T-cell (primary cell): ENCODE measurements around the gene OR12D1. TPM values are rescaled to one million over a fixed set of nuclear protein-coding genes. Genes with fewer than 3 reads are reported as not detected.
"Not testable (repeated sequence)": the region's sequence is repeated elsewhere in the genome, so short reads cannot be mapped to it uniquely, and the experiment has no call there.

Source experiments
- ATAC-seq, 4 experiments: fragments of 200-7000 bp in 3 of 4; fragments of 150-1000 bp in 1 of 4; cut with Tn5 transposase; replicated peaks in 1 of 4; 1 replicate in 3 of 4; 2 replicates in 1 of 4; pipeline ENCODE4 v1.10.0; 2021; ENCODE audit warnings: moderate library complexity in 3 of 4, mild to moderate bottlenecking in 2 of 4, moderate number of reproducible peaks in 1 of 4
- CTCF ChIA-PET, 2 donors: fragments of 300-600 bp; sonication (Branson Sonifier 250); formaldehyde crosslinking; loops; one replicate each; lab custom pipeline; 2022; ENCODE audit warnings: antibody characterized with exemption in 2 of 2; lab: Charles Lee
- POLR2A ChIA-PET, 2 donors: fragments of 300-600 bp; sonication (Branson Sonifier 250); formaldehyde crosslinking; loops; one replicate each; lab custom pipeline; 2022; ENCODE audit warnings: antibody characterized with exemption in 2 of 2; lab: Charles Lee
- DNase-seq, 35 experiments: peaks; one replicate each; pipeline versions ENCODE4 v3.0.0 to v3.0.0-alpha.2; 2013 to 2023
- H3K27ac ChIP-seq: one replicate; pipeline ENCODE4 v1.5.1; 2013; ENCODE audit warnings: low read length
- H3K27me3 ChIP-seq, 2 experiments: replicated peaks in 1 of 2; 1 replicate in 1 of 2; 2 replicates in 1 of 2; pipeline versions ENCODE4 v1.6.1 to v1.7.0; 2013; ENCODE audit warnings: low read length in 1 of 2, mixed read lengths in 1 of 2; ENCODE audit not compliant: control insufficient read depth in 2 of 2, insufficient read depth in 2 of 2; ENCODE audit errors: extremely low read depth in 1 of 2
- H3K36me3 ChIP-seq, 2 donors: 1 replicate in 1 of 2; 2 replicates in 1 of 2; pipeline versions ENCODE4 v1.6.1 to v1.7.0; 2013; ENCODE audit warnings: low read length in 1 of 2; ENCODE audit not compliant: control insufficient read depth in 2 of 2, insufficient read depth in 1 of 2; ENCODE audit errors: extremely low read depth in 1 of 2
- H3K4me1 ChIP-seq, 2 experiments: 1 replicate in 1 of 2; 2 replicates in 1 of 2; pipeline versions ENCODE4 v1.6.1 to v1.7.0; 2013; ENCODE audit warnings: low read length in 2 of 2, mixed read lengths in 1 of 2; ENCODE audit not compliant: insufficient read depth in 2 of 2, control insufficient read depth in 1 of 2; ENCODE audit errors: extremely low read depth in 1 of 2
- H3K4me3 ChIP-seq, 2 donors: 1 replicate in 1 of 2; 2 replicates in 1 of 2; pipeline versions ENCODE4 v1.5.1 to v1.7.0; 2013; ENCODE audit warnings: mild to moderate bottlenecking in 2 of 2, low read length in 1 of 2, moderate library complexity in 1 of 2; ENCODE audit not compliant: control insufficient read depth in 1 of 2; ENCODE audit errors: extremely low read depth in 1 of 2
- H3K9me3 ChIP-seq: 2 replicates; pipeline ENCODE4 v1.7.0; 2013
- H3K27ac Mint-ChIP-seq, 2 donors: one replicate each; pipeline ENCODE4 v1.8.0; 2020 to 2021; ENCODE audit warnings: mild to moderate bottlenecking in 2 of 2, mixed read lengths in 2 of 2
- H3K27me3 Mint-ChIP-seq, 2 donors: one replicate each; pipeline ENCODE4 v1.8.0; 2021 to 2022; ENCODE audit warnings: mixed read lengths in 2 of 2
- H3K36me3 Mint-ChIP-seq: one replicate; pipeline ENCODE4 v1.8.0; 2021; ENCODE audit warnings: mixed read lengths
- H3K4me1 Mint-ChIP-seq, 3 donors: one replicate each; pipeline ENCODE4 v1.8.0; 2020 to 2022; ENCODE audit warnings: mixed read lengths in 3 of 3, mild to moderate bottlenecking in 1 of 3
- H3K4me3 Mint-ChIP-seq, 3 donors: one replicate each; pipeline ENCODE4 v1.8.0; 2020 to 2022; ENCODE audit warnings: mild to moderate bottlenecking in 3 of 3, mixed read lengths in 3 of 3, moderate library complexity in 3 of 3
- H3K9me3 Mint-ChIP-seq, 3 donors: one replicate each; pipeline ENCODE4 v1.8.0; 2020 to 2022; ENCODE audit warnings: mixed read lengths in 3 of 3
- WGBS: methylation state at CpG from one replicate; pipeline ENCODE4 v1.1.5; 2013; ENCODE audit warnings: missing lambda C conversion rate; ENCODE audit not compliant: insufficient coverage; 5-methylcytosine and 5-hydroxymethylcytosine counted together
- total RNA-seq, 35 experiments: library from RNA in 6 of 35; stranded (reverse) in 6 of 35; fragments of 120-200 nt in 1 of 35; gene quantifications; one replicate each; pipeline versions ENCODE4 v1.2.1 to v1.2.4 and lab custom pipeline; 2013 to 2026

The OR12D1 gene
- total RNA-seq, 5 donors from 2014 or later (not counting 1 experiment from before 2014, with no cell fraction given): not detected

DNA sequence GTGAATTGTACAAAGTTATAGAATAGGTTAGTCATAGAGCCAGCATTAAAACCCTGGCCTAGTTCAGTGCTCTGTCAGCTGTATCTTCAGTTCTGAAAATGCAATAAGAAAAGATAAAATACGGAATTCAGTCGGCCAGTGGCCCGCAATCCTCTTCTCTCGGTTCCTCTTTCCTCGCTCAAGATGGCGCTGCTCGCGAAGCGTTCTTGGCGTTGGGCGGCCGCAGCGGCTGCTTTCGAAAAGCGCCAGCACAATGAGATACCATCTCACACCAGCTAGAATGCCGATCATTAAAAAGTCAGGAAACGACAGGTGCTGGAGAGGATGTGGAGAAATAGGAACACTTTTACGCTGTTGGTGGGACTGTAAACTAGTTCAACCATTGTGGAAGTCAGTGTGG, 22.0 kb downstream of the OR12D1 start:
- H3K4me1 Mint-ChIP-seq, CTCF ChIA-PET, H3K4me3 Mint-ChIP-seq, H3K36me3 Mint-ChIP-seq, H3K36me3 ChIP-seq, ATAC-seq, H3K9me3 ChIP-seq, H3K27ac ChIP-seq, POLR2A ChIA-PET, DNase-seq, H3K27ac Mint-ChIP-seq, H3K4me3 ChIP-seq, H3K4me1 ChIP-seq: not testable (repeated sequence)
- 86% methylated on average over 5 of the region's 18 CpGs for whole genome bisulfite sequencing
- Mint-ChIP-seq H3K9me3 (peaks cover 0 to 15% (median 0%) of the 10 kb centered on the region in 3 donors), H3K27me3 (peaks cover 48 to 61% of the 10 kb centered on the region in 2 donors)
- H3K27me3 ChIP-seq: peaks cover 2 to 11% of the 10 kb centered on the region in 2 experiments

DNA sequence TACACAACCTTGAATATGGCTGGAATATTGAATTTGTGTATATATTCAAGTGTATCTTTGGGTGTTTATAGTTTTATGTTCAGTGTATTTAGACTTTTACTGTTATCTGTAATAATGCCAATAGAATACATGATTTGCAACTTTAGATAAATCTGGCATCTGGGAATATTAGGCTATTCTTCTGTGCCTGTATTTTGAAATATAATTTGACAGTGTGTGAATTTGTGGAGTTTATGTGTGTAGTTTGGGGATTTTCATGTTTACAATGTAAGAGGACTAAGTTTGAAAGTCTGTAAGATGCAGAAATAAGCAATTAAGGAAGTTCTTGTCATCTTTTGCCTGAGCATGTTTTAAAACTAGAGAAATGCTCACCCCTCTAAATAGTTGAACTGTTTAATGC, 24.3 kb downstream of the OR12D1 start, which contains the start of gene OR10C1:
Gene OR10C1 (plus strand): TSS at position 301 of the 400 bp plus-strand sequence. CDS start 710 bp downstream, outside the sequence.
- H3K27me3 ChIP-seq: peaks cover 0 to 11% of the 10 kb centered on the region in 2 experiments
- peaks cover under 1 to 11% (median under 1%) of the 10 kb centered on the region in 3 donors for H3K9me3 Mint-ChIP-seq
- H3K36me3 Mint-ChIP-seq: no peaks in the 10 kb centered on the region
- no peak within 1 kb of the TSS for H3K27ac ChIP-seq
- ATAC-seq (no peak), DNase-seq (no peak)
- no peak within 1 kb of the TSS for H3K27ac Mint-ChIP-seq
- no peaks in the 10 kb centered on the region for H3K36me3 ChIP-seq
- no peaks in the 10 kb centered on the region for H3K4me1 Mint-ChIP-seq
- H3K27me3 Mint-ChIP-seq: peaks cover 47 to 57% of the 10 kb centered on the region in 2 donors
- no peak within 1 kb of the TSS for H3K4me3 Mint-ChIP-seq
- POLR2A ChIA-PET: no interaction called here
- H3K4me3 ChIP-seq: no peak within 1 kb of the TSS
- no peaks in the 10 kb centered on the region for H3K9me3 ChIP-seq
- CTCF ChIA-PET: interaction anchor here in 1 of 2 donors (0.6 kb wide), 1 partner anchor 158 kb away, joined by 3 read pairs; no protein-coding TSS in a partner anchor
- H3K4me1 ChIP-seq: no peaks in the 10 kb centered on the region

DNA sequence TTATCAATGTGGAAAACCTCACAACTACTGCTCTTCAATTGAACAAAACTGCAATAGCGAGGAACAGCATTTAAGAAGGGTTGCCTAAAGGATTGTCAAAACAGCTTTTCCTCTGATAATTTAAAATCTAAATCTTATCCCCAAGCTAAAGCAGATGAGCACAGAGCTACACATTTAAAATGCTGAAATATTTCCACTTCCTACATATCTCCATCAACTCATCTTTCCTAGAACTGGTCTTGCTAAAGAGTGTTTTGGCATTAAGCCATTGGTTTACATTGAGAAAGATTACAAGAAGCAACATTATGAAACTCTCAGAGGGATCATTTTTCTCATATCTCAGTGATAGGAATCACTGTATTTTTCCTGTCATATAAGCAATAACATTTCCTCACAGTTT, 28.0 kb downstream of the OR12D1 start:
- H3K27me3 ChIP-seq: peaks cover 0 to 25% of the 10 kb centered on the region in 2 experiments
- 83% methylated on average over 1 of the region's 1 CpG for WGBS
- peaks cover 4 to 9% (median 6%) of the 10 kb centered on the region in 3 donors for H3K9me3 Mint-ChIP-seq
- DNase-seq: no peak
- H3K27ac ChIP-seq: no peak overlapping the region
- no peaks in the 10 kb centered on the region for H3K4me1 ChIP-seq
- H3K9me3 ChIP-seq: no peaks in the 10 kb centered on the region
- CTCF ChIA-PET: no interaction called here
- POLR2A ChIA-PET: no interaction called here
- H3K36me3 ChIP-seq: no peaks in the 10 kb centered on the region
- H3K27me3 Mint-ChIP-seq: peaks cover 63 to 66% of the 10 kb centered on the region in 2 donors
- no peak overlapping the region for H3K4me3 ChIP-seq
- no peak overlapping the region for H3K4me3 Mint-ChIP-seq
- no peaks in the 10 kb centered on the region for H3K4me1 Mint-ChIP-seq
- ATAC-seq: no peak
- H3K36me3 Mint-ChIP-seq: no peaks in the 10 kb centered on the region
- H3K27ac Mint-ChIP-seq: no peak overlapping the region

DNA sequence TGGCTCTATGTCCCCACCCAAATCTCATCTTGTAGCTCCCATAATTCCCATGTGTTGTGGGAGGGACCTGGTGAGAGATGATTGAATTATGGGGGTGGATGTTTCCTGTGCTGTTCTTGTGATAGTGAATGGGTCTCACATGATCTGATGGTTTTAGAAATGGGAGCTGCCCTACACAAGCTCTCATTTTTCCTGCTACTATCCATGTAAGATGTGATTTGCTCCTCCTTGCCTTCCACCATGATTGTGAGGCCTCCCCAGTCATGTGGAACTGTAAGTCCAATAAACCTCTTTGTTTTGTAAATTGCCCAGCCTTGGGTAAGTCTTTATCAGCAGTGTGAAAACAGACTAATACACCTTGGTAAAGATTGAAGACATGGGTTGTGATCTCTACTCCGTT, 29.3 kb downstream of the OR12D1 start:
- DNase-seq, H3K9me3 Mint-ChIP-seq, H3K4me3 Mint-ChIP-seq, H3K36me3 ChIP-seq, H3K27ac ChIP-seq, H3K9me3 ChIP-seq, H3K4me1 Mint-ChIP-seq, ATAC-seq, H3K36me3 Mint-ChIP-seq, H3K4me1 ChIP-seq, CTCF ChIA-PET, H3K4me3 ChIP-seq, H3K27ac Mint-ChIP-seq: not testable (repeated sequence)
- peaks cover 0 to 33% of the 10 kb centered on the region in 2 experiments for H3K27me3 ChIP-seq
- no CpG with 5 or more reads among the region's 1 CpG for WGBS
- POLR2A ChIA-PET: interaction anchor here in 1 of 2 donors (0.6 kb wide), 1 partner anchor 21 kb away, joined by 4 read pairs; no protein-coding TSS in a partner anchor
- peaks cover 67 to 69% of the 10 kb centered on the region in 2 donors for H3K27me3 Mint-ChIP-seq

DNA sequence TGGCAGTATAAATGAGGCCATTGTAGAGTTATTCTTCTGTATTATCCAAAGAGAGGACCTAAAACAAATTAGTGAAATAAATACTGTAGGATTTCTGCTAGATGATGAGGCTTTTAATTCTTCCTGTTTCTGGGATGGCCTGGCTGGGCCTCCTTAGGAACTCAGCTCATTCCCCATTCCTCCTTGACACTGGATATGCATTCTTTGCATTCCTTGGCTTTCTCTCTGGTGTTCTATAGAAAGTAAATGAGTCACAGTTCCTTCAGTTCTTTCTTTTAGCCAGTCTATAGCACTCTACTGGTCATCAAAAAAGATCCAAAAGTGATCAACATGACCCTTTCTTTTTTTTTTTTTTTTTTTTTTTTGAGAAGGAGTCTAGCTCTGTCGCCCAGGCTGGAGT, 32.9 kb downstream of the OR12D1 start:
- no peaks in the 10 kb centered on the region for H3K4me1 Mint-ChIP-seq
- no peaks in the 10 kb centered on the region for H3K4me1 ChIP-seq
- ATAC-seq (no peak), DNase-seq (no peak)
- no peak overlapping the region for H3K27ac ChIP-seq
- CTCF ChIA-PET: no interaction called here
- peaks cover 0 to 29% of the 10 kb centered on the region in 2 experiments for H3K27me3 ChIP-seq
- peaks cover 65 to 72% of the 10 kb centered on the region in 2 donors for H3K27me3 Mint-ChIP-seq
- no peak overlapping the region for H3K4me3 Mint-ChIP-seq
- H3K9me3 Mint-ChIP-seq: peaks cover 7 to 9% (median 8%) of the 10 kb centered on the region in 3 donors
- H3K36me3 Mint-ChIP-seq: no peaks in the 10 kb centered on the region
- WGBS: no CpG with 5 or more reads among the region's 1 CpG
- no peak overlapping the region for H3K4me3 ChIP-seq
- POLR2A ChIA-PET: no interaction called here
- H3K36me3 ChIP-seq: no peaks in the 10 kb centered on the region
- H3K27ac Mint-ChIP-seq: no peak overlapping the region
- no peaks in the 10 kb centered on the region for H3K9me3 ChIP-seq

DNA sequence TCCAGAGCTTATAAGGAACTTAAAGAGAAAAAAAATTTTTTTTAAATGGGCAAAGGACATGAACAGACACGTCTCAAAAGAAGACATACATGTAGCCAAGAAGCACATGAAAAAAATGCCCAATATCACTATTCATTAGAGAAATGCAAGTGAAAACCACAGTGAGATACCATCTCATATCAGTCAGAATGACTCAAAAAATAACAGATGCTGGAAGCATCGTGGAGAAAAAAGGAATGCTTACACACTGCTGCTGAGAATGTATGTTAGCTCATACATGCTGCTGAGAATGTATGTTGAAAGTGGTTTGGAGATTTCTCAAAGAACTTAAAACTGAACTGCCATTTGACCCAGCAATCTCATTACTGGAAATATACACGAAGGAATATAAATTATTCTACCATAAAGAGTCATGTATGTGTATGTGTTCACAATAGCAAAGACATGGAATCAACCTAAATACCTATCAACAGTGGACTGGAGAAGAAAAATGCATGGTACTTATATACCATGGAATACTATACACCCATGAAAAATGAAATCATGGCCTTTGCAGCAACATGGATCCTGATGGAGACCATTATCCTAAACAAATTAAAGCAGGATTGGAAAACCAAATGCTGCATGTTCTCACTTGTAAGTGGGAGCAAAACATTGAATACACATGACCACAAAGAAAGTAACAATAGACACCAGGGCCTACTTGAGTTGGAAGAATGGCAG, 36.9 kb downstream of the OR12D1 start:
- Histone ChIP-seq H3K27ac (no peak overlapping the region), H3K4me3 (no peak overlapping the region), H3K36me3 (no peaks in the 10 kb centered on the region), H3K4me1 (no peaks in the 10 kb centered on the region), H3K9me3 (no peaks in the 10 kb centered on the region), H3K27me3 (peaks cover 0 to 15% of the 10 kb centered on the region in 2 experiments)
- Mint-ChIP-seq H3K4me3 (no peak overlapping the region), H3K27me3 (peaks cover 45 to 48% of the 10 kb centered on the region in 2 donors), H3K9me3 (peaks cover 0 to 4% (median 2%) of the 10 kb centered on the region in 3 donors), H3K27ac (no peak overlapping the region), H3K4me1 (no peaks in the 10 kb centered on the region), H3K36me3 (no peaks in the 10 kb centered on the region)
- ChIA-PET POLR2A (no interaction called here), CTCF (no interaction called here)
- WGBS: no CpG with 5 or more reads among the region's 3 CpGs
- ATAC-seq (no peak), DNase-seq (no peak)
